ENCODE measurements around the gene CELF1. TPM values are rescaled to one million over a fixed set of nuclear protein-coding genes. Genes with fewer than 3 reads are reported as not detected.

The CELF1 gene
- total RNA-seq, 4 donors from 2014 or later: 90.3 to 210 (median 101) TPM

DNA sequence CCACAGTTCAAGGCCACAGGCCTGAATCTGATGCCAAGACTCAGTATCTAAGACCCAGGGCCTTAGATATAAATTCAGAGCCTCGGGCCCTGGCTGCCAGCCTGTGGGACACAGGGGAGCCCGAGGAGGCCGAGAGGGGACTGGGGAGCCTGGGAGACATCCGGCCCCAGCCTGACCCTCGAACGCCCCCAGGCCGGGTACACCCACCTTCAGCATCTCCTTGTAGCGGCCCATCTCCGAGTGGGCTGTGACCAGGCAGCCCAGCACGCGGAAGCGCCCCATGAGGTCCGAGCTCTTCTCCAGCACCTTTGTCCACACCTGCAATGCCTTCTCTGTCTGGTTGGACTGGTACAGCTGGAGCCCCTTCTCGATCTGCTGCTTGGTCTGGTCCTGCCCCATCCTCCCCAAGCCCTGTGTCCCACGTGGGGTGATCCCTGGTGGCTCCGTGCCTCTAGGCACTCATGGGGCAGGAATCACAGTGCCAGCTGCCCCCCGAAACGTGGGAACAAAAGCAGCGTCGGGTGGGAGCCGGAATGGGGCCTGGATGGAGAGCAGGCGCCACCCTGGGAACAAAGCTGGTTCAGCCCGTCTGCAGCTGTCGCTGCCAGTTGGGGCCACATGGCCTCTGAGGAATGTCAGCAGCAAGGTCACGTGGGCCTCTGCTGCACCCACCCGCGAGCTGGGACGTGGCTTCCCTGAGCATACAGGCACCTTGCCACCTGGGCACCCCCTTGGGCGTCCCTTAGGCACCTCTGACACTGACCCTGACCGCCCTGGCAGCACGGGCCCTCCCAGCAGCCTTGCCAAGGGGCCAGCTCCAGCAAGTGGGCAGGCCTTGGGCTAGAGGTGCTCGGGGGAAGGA is 104.1 kb downstream of the CELF1 start, which contains the start of gene RAPSN:
Gene RAPSN (minus strand): TSS at position 571 of the 862 bp plus-strand sequence. CDS start 172 bp downstream, at position 399.
- DNase-seq (ENCODE audit: low spot score in 2 of 2): no peak
- 75% methylated on average over 16 of the region's 32 CpGs for WGBS
- Histone ChIP-seq H3K27me3 (no peaks in the 10 kb centered on the region), H3K36me3 (no peaks in the 10 kb centered on the region), H3K27ac (no peak within 1 kb of the TSS), H3K4me3 (no peak within 1 kb of the TSS), H3K9me3 (no peaks in the 10 kb centered on the region), H3K4me1 (no peaks in the 10 kb centered on the region)
- TF ChIP-seq EP300 (IDR thresholded peaks at IDR 0.05) (no peak), POLR2A (IDR thresholded peaks at IDR 0.05) (no peak), POLR2AphosphoS5 (IDR thresholded peaks at IDR 0.05) (no peak)
- TF ChIP-seq, protein P1, sequence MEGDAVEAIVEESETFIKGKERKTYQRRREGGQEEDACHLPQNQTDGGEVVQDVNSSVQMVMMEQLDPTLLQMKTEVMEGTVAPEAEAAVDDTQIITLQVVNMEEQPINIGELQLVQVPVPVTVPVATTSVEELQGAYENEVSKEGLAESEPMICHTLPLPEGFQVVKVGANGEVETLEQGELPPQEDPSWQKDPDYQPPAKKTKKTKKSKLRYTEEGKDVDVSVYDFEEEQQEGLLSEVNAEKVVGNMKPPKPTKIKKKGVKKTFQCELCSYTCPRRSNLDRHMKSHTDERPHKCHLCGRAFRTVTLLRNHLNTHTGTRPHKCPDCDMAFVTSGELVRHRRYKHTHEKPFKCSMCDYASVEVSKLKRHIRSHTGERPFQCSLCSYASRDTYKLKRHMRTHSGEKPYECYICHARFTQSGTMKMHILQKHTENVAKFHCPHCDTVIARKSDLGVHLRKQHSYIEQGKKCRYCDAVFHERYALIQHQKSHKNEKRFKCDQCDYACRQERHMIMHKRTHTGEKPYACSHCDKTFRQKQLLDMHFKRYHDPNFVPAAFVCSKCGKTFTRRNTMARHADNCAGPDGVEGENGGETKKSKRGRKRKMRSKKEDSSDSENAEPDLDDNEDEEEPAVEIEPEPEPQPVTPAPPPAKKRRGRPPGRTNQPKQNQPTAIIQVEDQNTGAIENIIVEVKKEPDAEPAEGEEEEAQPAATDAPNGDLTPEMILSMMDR (IDR thresholded peaks at IDR 0.05): no peak

GRCh38 chr11:47447906-47448305 is 105.0 kb downstream of the CELF1 start:
- H3K27me3 ChIP-seq: no peaks in the 10 kb centered on the region
- H3K4me1 ChIP-seq: no peaks in the 10 kb centered on the region
- no peaks in the 10 kb centered on the region for H3K36me3 ChIP-seq
- H3K9me3 ChIP-seq: no peaks in the 10 kb centered on the region
- H3K4me3 ChIP-seq: no peak overlapping the region
- TF ChIP-seq POLR2AphosphoS5 (IDR thresholded peaks at IDR 0.05) (no peak), EP300 (IDR thresholded peaks at IDR 0.05) (no peak), POLR2A (IDR thresholded peaks at IDR 0.05) (no peak)
- TF ChIP-seq, protein P1 (IDR thresholded peaks at IDR 0.05): no peak
- no peak for DNase-seq (ENCODE audit: low spot score in 2 of 2)
- WGBS: 80% methylated on average over 4 of the region's 12 CpGs
- no peak overlapping the region for H3K27ac ChIP-seq

- Histone ChIP-seq H3K27me3 (no peaks in the 10 kb centered on the region), H3K36me3 (no peaks in the 10 kb centered on the region), H3K9me3 (no peaks in the 10 kb centered on the region), H3K4me1 (no peaks in the 10 kb centered on the region), H3K4me3 (no peak overlapping the region), H3K27ac (no peak overlapping the region)
- WGBS: 91% methylated on average over 9 of the region's 9 CpGs
- no peak for DNase-seq (ENCODE audit: low spot score in 2 of 2)
- no peak for TF ChIP-seq EP300 (IDR thresholded peaks at IDR 0.05)
- TF ChIP-seq, protein P1 (IDR thresholded peaks at IDR 0.05): no peak
- TF ChIP-seq POLR2A (IDR thresholded peaks at IDR 0.05): no peak
Measured at GRCh38 chr11:47446833-47447232, 106.1 kb downstream of the CELF1 start.

DNA sequence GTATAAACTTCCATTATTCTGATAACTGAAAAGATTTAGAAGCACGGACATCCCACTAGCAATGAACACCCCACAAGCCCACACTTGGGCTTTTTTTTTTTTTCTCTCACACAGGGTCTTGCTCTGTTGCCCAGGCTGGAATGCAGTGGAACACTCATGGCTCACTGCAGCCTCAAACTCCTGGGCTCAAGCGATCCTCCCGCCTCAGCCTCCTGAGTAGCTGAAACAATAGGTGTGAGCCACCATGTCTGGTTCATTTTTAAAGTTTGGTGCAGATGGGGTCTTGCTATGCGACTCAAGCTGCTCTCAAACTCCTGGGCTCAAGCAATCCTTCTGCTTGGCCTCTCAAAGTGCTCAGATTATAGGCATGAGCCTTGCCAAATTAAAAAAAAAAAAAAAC is 107.1 kb downstream of the CELF1 start:
- H3K9me3 ChIP-seq: no peaks in the 10 kb centered on the region
- WGBS: 95% methylated on average over 4 of the region's 4 CpGs
- DNase-seq (ENCODE audit: low spot score in 2 of 2): no peak
- no peaks in the 10 kb centered on the region for H3K27me3 ChIP-seq
- H3K4me3 ChIP-seq: no peak overlapping the region
- no peak overlapping the region for H3K27ac ChIP-seq
- no peaks in the 10 kb centered on the region for H3K4me1 ChIP-seq
- H3K36me3 ChIP-seq: no peaks in the 10 kb centered on the region
- TF ChIP-seq, protein P1 (IDR thresholded peaks at IDR 0.05): no peak
- TF ChIP-seq POLR2A (IDR thresholded peaks at IDR 0.05) (no peak), POLR2AphosphoS5 (IDR thresholded peaks at IDR 0.05) (no peak), EP300 (IDR thresholded peaks at IDR 0.05) (no peak)

- Histone ChIP-seq H3K4me3 (no peak overlapping the region), H3K4me1 (no peaks in the 10 kb centered on the region), H3K27ac (no peak overlapping the region), H3K36me3 (no peaks in the 10 kb centered on the region), H3K9me3 (no peaks in the 10 kb centered on the region), H3K27me3 (no peaks in the 10 kb centered on the region)
- 75% methylated on average over 3 of the region's 3 CpGs for WGBS
- TF ChIP-seq POLR2A (IDR thresholded peaks at IDR 0.05) (no peak), EP300 (IDR thresholded peaks at IDR 0.05) (no peak), POLR2AphosphoS5 (IDR thresholded peaks at IDR 0.05) (no peak)
- TF ChIP-seq, protein P1 (IDR thresholded peaks at IDR 0.05): no peak
- no peak for DNase-seq (ENCODE audit: low spot score in 2 of 2)
Measured at GRCh38 chr11:47443817-47444216, 109.1 kb downstream of the CELF1 start.
